ENCODE results near the gene C5orf63.

The C5orf63 gene

GRCh38 chr5:127085796-127086195 is 12.5 kb upstream of the C5orf63 start:
- H3K27ac ChIP-seq: no peak overlapping the region
- no peak for TF ChIP-seq CTCF (conservative IDR thresholded peaks at IDR 0.05)

- no peak overlapping the region for H3K27ac ChIP-seq
- no peak for TF ChIP-seq CTCF (conservative IDR thresholded peaks at IDR 0.05)
Measured at GRCh38 chr5:127085371-127085770, 12.1 kb upstream of the C5orf63 start.

GRCh38 chr5:127084656-127085055 is 11.4 kb upstream of the C5orf63 start:
- no peak for TF ChIP-seq CTCF (conservative IDR thresholded peaks at IDR 0.05)
- no peak overlapping the region for H3K27ac ChIP-seq

GRCh38 chr5:127083711-127084110 is 10.4 kb upstream of the C5orf63 start:
- no peak for TF ChIP-seq CTCF (conservative IDR thresholded peaks at IDR 0.05)

GRCh38 chr5:127079994-127080491 is 6.7 kb upstream of the C5orf63 start:
- no peak overlapping the region for H3K27ac ChIP-seq
- TF ChIP-seq CTCF (conservative IDR thresholded peaks at IDR 0.05): no peak

More at GRCh38 chr5:127083711-127084110, 10.4 kb upstream of the C5orf63 start:
- H3K27ac ChIP-seq: no peak overlapping the region

- no peak for TF ChIP-seq CTCF (conservative IDR thresholded peaks at IDR 0.05)
- H3K27ac ChIP-seq: no peak overlapping the region
Measured at GRCh38 chr5:127077366-127077765, 4.1 kb upstream of the C5orf63 start.

GRCh38 chr5:127076315-127077129 is 3.2 kb upstream of the C5orf63 start:
- H3K27ac ChIP-seq: no peak overlapping the region
- no peak for TF ChIP-seq CTCF (conservative IDR thresholded peaks at IDR 0.05)
